HL-60 (cell line): Measurements from ENCODE around the gene TBC1D3D.
"Not testable (repeated sequence)": the region's sequence is repeated elsewhere in the genome, so short reads cannot be mapped to it uniquely, and the experiment has no call there.

ENCODE experiments used
- DNase-seq, 2 experiments: peaks; one replicate each; pipeline ENCODE4 v3.0.0-alpha.2; 2010 to 2020; ENCODE audit warnings: low read depth in 1 of 2, low spot score in 1 of 2
- H3K27ac ChIP-seq: fragments of 250-450 bp; sonication (Bioruptor Pico); replicated peaks from 2 replicates; pipeline ENCODE4 v1.5.1; 2020; ENCODE audit warnings: mild to moderate bottlenecking, moderate library complexity
- H3K27me3 ChIP-seq: fragments of 250-450 bp; sonication (Bioruptor Pico); 2 replicates; pipeline ENCODE4 v1.5.1; 2021; ENCODE audit warnings: mild to moderate bottlenecking, moderate library complexity; ENCODE audit not compliant: insufficient read depth, poor library complexity, severe bottlenecking
- H3K4me3 ChIP-seq: replicated peaks from 2 replicates; pipeline ENCODE4 v1.5.1; 2011; ENCODE audit warnings: mild to moderate bottlenecking, control low read depth, low read length; ENCODE audit not compliant: insufficient read depth
- long read RNA-seq: library from polyadenylated mRNA; unstranded; transcript quantifications from one replicate; pipeline ENCODE4 v2.0.0, GENCODE V29; 2020

Gene TBC1D3D
- long read RNA-seq, partial matches to known transcripts: 1 of 2 reads
- long read RNA-seq, other reads (novel, unspliced or antisense): 1 of 2 reads

GRCh38 chr17:38003676-38004075, at the start of gene TBC1D3D:
TBC1D3D (plus strand) TSS chr17:38003976; CDS start chr17:38005561, 1,585 bp downstream.
- H3K4me3 ChIP-seq: not testable (repeated sequence)

GRCh38 chr17:37988960-37989359, 14.8 kb upstream of the TBC1D3D start, which contains the start of gene TBC1D3L:
TBC1D3L (minus strand) TSS chr17:37989060; CDS start chr17:37987520, 1,540 bp downstream.
- H3K27ac ChIP-seq, DNase-seq, H3K4me3 ChIP-seq, H3K27me3 ChIP-seq: not testable (repeated sequence)

More at GRCh38 chr17:38003676-38004075, at the start of gene TBC1D3D:
- not testable (repeated sequence) for H3K27me3 ChIP-seq, H3K27ac ChIP-seq, DNase-seq
